HG03108 (cell line): ENCODE data around the gene CIB1.

Experiments used
- ATAC-seq: cut with Tn5 transposase; IDR thresholded peaks from one replicate; pipeline ENCODE4 v1.9.1; 2021; ENCODE audit warnings: moderate library complexity; ENCODE audit not compliant: unreplicated experiment

Gene CIB1

DNA sequence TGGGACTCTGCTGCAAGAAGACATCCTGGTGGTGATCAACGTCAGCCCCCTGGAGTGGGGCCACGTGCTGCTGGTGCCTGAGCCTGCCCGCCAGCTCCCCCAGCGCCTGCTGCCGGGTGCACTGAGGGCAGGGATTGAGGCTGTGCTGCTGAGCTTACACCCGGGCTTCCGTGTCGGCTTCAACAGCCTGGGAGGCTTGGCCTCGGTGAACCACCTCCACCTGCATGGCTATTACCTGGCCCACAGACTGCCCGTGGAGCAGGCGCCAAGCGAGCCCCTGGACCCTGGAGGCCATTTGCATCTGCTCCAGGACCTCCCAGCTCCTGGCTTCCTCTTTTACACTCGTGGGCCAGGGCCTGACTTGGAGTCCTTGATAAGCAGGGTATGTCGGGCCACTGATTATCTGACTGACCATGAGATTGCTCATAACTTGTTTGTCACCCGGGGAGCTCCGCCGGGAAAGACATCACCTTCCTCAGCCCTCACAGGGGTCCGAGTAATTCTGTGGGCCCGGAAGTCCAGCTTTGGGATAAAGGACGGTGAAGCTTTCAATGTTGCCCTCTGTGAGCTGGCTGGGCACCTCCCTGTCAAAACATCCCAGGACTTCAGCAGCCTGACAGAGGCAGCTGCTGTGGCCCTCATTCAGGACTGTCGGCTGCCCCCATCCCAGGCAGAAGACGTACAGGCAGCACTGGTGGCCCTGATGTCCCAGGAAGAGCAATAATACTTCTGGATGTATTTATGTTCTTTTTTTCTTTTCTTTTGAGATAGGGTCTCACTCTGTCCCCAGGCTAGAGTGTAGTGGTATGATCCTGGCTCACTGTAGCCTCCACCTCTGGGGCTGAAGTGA is 7.8 kb upstream of the CIB1 start:
- no peak for ATAC-seq

- ATAC-seq: no peak
Observed at GRCh38 chr15:90240856-90241255, 7.1 kb upstream of the CIB1 start.

GRCh38 chr15:90239371-90239770 is 5.6 kb upstream of the CIB1 start:
- ATAC-seq: no peak

- ATAC-seq: peak; percentile 54
Observed at GRCh38 chr15:90234096-90234988, 601 bp upstream of the CIB1 start, which contains the start of gene GDPGP1. Gene GDPGP1, plus strand, starts transcription at chr15:90234209. Its CDS starts 6,700 bp downstream, at chr15:90240909.

- ATAC-seq: no peak
Observed at GRCh38 chr15:90232941-90233386, 777 bp downstream of the CIB1 start.

- no peak for ATAC-seq
Observed at GRCh38 chr15:90232196-90232595, 1.5 kb downstream of the CIB1 start.

DNA sequence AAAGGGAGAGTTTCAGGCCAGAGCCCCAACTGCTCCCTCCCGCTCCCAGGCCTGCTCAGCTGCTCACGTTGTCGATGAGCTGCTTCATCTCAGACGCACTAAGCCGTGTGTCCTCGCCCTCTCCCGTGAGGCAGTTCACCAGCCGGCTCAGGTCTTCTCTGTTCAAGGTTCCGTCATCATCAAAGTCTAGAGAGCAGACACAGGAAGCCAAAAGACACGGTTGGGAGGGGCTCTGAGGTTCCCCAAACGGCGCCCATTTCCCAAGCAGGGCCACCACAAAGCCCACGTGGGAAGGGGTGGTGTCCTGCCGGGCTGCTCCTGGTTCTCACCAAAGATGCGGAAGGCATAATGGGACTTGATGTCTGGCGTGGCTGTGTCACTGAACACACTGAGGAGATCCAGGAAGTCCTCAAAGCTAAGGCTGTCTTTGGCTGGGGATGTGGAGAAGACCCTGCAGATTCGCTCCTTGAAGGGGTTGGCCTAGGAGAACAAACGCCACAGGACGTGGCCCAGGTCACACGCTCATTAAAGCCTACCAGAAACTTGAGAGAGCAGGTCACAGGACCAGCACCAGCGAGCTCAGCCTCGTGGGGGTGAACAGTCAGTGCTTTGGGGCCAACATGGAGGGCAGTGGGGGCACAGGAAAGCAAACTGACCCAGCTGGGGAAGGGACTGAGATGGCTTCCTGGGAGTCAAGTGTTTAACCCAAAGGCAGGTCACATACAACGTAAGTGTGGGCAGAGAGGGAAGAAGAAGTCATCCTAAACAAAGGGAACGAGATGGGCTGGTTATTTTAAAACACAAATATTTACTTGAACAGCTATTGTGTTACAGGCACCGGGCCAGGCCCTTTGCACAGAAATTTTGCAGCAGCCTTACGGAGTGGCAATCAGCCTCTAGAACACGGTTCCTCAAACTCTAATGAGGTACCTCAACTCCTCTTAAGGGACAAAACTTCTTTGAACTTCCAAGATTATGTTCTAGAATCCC is 2.4 kb downstream of the CIB1 start:
- no peak for ATAC-seq

- no peak for ATAC-seq
Observed at GRCh38 chr15:90230610-90231009, 3.1 kb downstream of the CIB1 start.

GRCh38 chr15:90230071-90230494 is 3.7 kb downstream of the CIB1 start:
- ATAC-seq: no peak

DNA sequence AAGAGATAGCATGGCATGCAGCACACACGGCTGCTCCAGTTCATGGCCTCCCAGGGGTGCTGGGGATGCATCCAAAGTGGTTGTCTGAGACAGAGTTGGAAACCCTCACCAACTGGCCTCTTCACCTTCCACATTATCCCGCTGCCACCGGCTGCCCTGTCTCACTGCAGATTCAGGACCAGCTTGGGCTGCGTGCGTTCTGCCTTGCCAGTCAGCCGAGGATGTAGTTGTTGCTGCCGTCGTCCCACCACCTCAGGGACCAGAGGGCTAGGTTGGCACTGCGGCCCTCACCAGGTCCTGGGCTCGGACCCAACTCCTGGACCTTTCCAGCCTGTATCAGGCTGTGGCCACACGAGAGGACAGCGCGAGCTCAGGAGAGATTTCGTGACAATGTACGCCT is 4.8 kb downstream of the CIB1 start:
- ATAC-seq: no peak

GRCh38 chr15:90227816-90228772 is 5.6 kb downstream of the CIB1 start:
- ATAC-seq: no peak

- no peak for ATAC-seq
Observed at GRCh38 chr15:90227336-90227735, 6.4 kb downstream of the CIB1 start.

GRCh38 chr15:90225504-90226234 is 8.1 kb downstream of the CIB1 start:
- ATAC-seq: no peak

- no peak for ATAC-seq
Observed at GRCh38 chr15:90225047-90225446, 8.7 kb downstream of the CIB1 start.

- no peak for ATAC-seq
Observed at GRCh38 chr15:90223441-90224165, 10.1 kb downstream of the CIB1 start.

DNA sequence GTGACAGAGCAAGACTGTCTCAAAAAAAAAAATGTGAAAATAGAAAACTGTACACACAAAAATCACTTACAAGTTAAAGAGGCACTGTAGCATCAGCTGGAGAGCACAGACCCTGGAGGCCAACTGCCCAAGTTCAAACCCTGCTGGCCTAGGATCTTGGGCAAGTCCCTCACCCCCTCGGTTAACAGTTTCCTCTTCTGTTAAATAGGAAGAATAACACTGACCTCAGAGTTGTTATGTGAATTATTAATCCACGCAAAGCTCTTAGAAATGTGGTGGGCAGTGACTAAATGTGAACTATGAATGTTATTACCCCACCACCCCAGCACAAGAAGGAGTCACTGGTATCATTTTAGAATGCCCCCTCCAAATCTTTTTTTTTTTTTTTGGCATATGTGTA is 11.2 kb downstream of the CIB1 start:
- no peak for ATAC-seq

DNA sequence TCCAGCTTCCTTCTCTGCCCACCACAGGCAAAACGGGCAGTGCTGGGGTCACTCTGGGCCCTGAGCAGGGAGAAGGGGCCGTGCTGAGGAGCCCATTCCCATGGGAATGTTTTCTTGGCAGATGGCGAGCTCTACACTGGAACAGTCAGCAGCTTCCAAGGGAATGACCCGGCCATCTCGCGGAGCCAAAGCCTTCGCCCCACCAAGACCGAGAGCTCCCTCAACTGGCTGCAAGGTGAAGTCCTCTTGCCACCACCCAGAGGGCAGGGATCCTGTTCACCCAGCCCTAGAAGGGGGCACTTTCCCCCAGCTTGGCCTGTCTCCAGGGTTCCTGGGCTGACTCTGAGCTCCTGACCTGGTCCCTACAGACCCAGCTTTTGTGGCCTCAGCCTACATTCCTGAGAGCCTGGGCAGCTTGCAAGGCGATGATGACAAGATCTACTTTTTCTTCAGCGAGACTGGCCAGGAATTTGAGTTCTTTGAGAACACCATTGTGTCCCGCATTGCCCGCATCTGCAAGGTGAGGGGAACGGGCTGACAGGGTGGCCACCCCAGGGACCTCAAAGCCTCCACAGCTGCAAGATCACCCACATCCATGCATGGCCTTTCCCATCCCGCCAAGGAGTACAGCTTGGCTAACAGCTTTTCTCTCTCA is 12.4 kb downstream of the CIB1 start:
- ATAC-seq: no peak
